Loucy (cell line): ENCODE results near the gene CTNNBL1.
"Not testable (repeated sequence)": the region's sequence is repeated elsewhere in the genome, so short reads cannot be mapped to it uniquely, and the experiment has no call there.

Experiments
- H2AFZ ChIP-seq: fragments of 200-600 bp; sonication (generic); 2 replicates; pipeline ENCODE4 v1.6.0; 2016; ENCODE audit warnings: antibody characterized with exemption, mild to moderate bottlenecking, low read length, moderate library complexity
- H3F3A ChIP-seq: fragments of 200-600 bp; 2 replicates; pipeline ENCODE4 v1.6.0; 2016; ENCODE audit warnings: antibody characterized with exemption, low read depth, mild to moderate bottlenecking
- H3K27me3 ChIP-seq: fragments of 200-600 bp; sonication (generic); 2 replicates; pipeline ENCODE4 v1.6.1; 2014; ENCODE audit warnings: low read length, mild to moderate bottlenecking; ENCODE audit not compliant: insufficient read depth, poor library complexity, severe bottlenecking
- H3K36me3 ChIP-seq: fragments of 200-600 bp; sonication (generic); 2 replicates; pipeline ENCODE4 v1.6.1; 2016; ENCODE audit warnings: low read length; ENCODE audit not compliant: insufficient read depth
- H3K4me1 ChIP-seq: fragments of 200-600 bp; sonication (generic); 2 replicates; pipeline ENCODE4 v1.5.1; 2014; ENCODE audit warnings: low read length, mild to moderate bottlenecking; ENCODE audit not compliant: insufficient read depth, poor library complexity, severe bottlenecking
- H3K4me2 ChIP-seq: fragments of 200-600 bp; sonication (generic); 2 replicates; pipeline ENCODE4 v1.6.0; 2014; ENCODE audit warnings: antibody characterized with exemption, low read length, low read depth, mild to moderate bottlenecking; ENCODE audit not compliant: poor library complexity, severe bottlenecking
- H3K4me3 ChIP-seq: fragments of 200-600 bp; sonication (generic); 2 replicates; pipeline ENCODE4 v1.5.1; 2014; ENCODE audit warnings: low read length, mild to moderate bottlenecking, mixed read lengths; ENCODE audit not compliant: poor library complexity, severe bottlenecking
- H3K79me2 ChIP-seq: fragments of 200-600 bp; sonication (generic); 2 replicates; pipeline ENCODE4 v1.6.1; 2014; ENCODE audit warnings: low read length; ENCODE audit not compliant: insufficient read depth
- H3K9ac ChIP-seq: fragments of 200-600 bp; sonication (generic); 2 replicates; pipeline ENCODE4 v1.6.0; 2014; ENCODE audit warnings: mild to moderate bottlenecking, low read depth, low read length, moderate library complexity; ENCODE audit not compliant: poor library complexity, severe bottlenecking
- H3K9me2 ChIP-seq: fragments of 200-600 bp; sonication (generic); replicated peaks from 2 replicates; pipeline ENCODE4 v1.6.1; 2016; ENCODE audit warnings: low read depth, low read length, mixed read lengths
- H3K9me3 ChIP-seq: fragments of 200-600 bp; sonication (generic); 2 replicates; pipeline ENCODE4 v1.6.1; 2014; ENCODE audit warnings: mild to moderate bottlenecking, antibody characterized with exemption, low read length, low read depth; ENCODE audit not compliant: insufficient read depth
- H4K20me1 ChIP-seq: fragments of 200-600 bp; sonication (generic); 2 replicates; pipeline ENCODE4 v1.6.0; 2014; ENCODE audit warnings: antibody characterized with exemption, low read length, mild to moderate bottlenecking; ENCODE audit not compliant: insufficient read depth, poor library complexity, severe bottlenecking
- CTCF ChIP-seq: fragments of 200-600 bp; sonication (generic); conservative IDR thresholded peaks from 2 replicates; pipeline ENCODE4 v1.5.1; 2014; ENCODE audit warnings: mild to moderate bottlenecking, antibody characterized with exemption, low read length
- EZH2phosphoT487 ChIP-seq: fragments of 200-600 bp; IDR thresholded peaks from 2 replicates; pipeline ENCODE4 v1.6.1; 2018; ENCODE audit warnings: antibody characterized with exemption, mild to moderate bottlenecking, moderate library complexity, borderline replicate concordance

CTNNBL1 gene

GRCh38 chr20:37699202-37699601 is 5.4 kb downstream of the CTNNBL1 start:
- no peak for TF ChIP-seq EZH2phosphoT487
- no peak for TF ChIP-seq CTCF
- peaks cover 51% of the 10 kb centered on the region for H3K4me1 ChIP-seq
- H3K9ac ChIP-seq: peak overlapping the region; percentile 3

GRCh38 chr20:37700301-37700700 is 6.5 kb downstream of the CTNNBL1 start:
- no peak overlapping the region for H3K4me3 ChIP-seq
- no peaks in the 10 kb centered on the region for H3K36me3 ChIP-seq
- H3K4me2 ChIP-seq: peak overlapping the region; percentile 37
- H3K9ac ChIP-seq: no peak overlapping the region
- H2AFZ ChIP-seq: no peak overlapping the region
- no peaks in the 10 kb centered on the region for H3K9me3 ChIP-seq
- H3K79me2 ChIP-seq: peaks cover 84% of the 10 kb centered on the region
- TF ChIP-seq CTCF (no peak), EZH2phosphoT487 (no peak)
- no peaks in the 10 kb centered on the region for H3K27me3 ChIP-seq
- H3K4me1 ChIP-seq: peaks cover 45% of the 10 kb centered on the region
- peaks cover 17% of the 10 kb centered on the region for H4K20me1 ChIP-seq
- H3K9me2 ChIP-seq: no peaks in the 10 kb centered on the region
- H3F3A ChIP-seq: no peaks in the 10 kb centered on the region

More at GRCh38 chr20:37699202-37699601, 5.4 kb downstream of the CTNNBL1 start:
- H3K9me2 ChIP-seq: no peaks in the 10 kb centered on the region
- H4K20me1 ChIP-seq: peaks cover 23% of the 10 kb centered on the region
- H3K4me3 ChIP-seq: peak overlapping the region; percentile 23
- H3K36me3 ChIP-seq: no peaks in the 10 kb centered on the region
- no peak overlapping the region for H2AFZ ChIP-seq
- peaks cover 84% of the 10 kb centered on the region for H3K79me2 ChIP-seq
- H3K9me3 ChIP-seq: no peaks in the 10 kb centered on the region
- H3K4me2 ChIP-seq: peak overlapping the region; percentile 37
- no peaks in the 10 kb centered on the region for H3F3A ChIP-seq
- H3K27me3 ChIP-seq: no peaks in the 10 kb centered on the region

- not testable (repeated sequence) for H3K9me3 ChIP-seq, H2AFZ ChIP-seq, H3K9ac ChIP-seq, H3F3A ChIP-seq, H3K4me3 ChIP-seq, H3K36me3 ChIP-seq, H3K4me2 ChIP-seq, H3K27me3 ChIP-seq, H3K9me2 ChIP-seq
- H4K20me1 ChIP-seq: peaks cover 14% of the 10 kb centered on the region
- peaks cover 36% of the 10 kb centered on the region for H3K4me1 ChIP-seq
- H3K79me2 ChIP-seq: peaks cover 88% of the 10 kb centered on the region
Observed at GRCh38 chr20:37701676-37702075, 7.8 kb downstream of the CTNNBL1 start.

- Histone ChIP-seq H3K36me3 (no peaks in the 10 kb centered on the region), H3K9me3 (no peaks in the 10 kb centered on the region), H3K9me2 (no peaks in the 10 kb centered on the region), H3K4me2 (peak overlapping the region; percentile 34), H3F3A (no peaks in the 10 kb centered on the region), H3K4me1 (peaks cover 32% of the 10 kb centered on the region), H3K4me3 (no peak overlapping the region), H3K9ac (no peak overlapping the region), H2AFZ (no peak overlapping the region), H3K27me3 (no peaks in the 10 kb centered on the region), H3K79me2 (peaks cover 89% of the 10 kb centered on the region), H4K20me1 (peaks cover 14% of the 10 kb centered on the region)
- TF ChIP-seq CTCF (no peak), EZH2phosphoT487 (no peak)
Observed at GRCh38 chr20:37702403-37703034, 8.7 kb downstream of the CTNNBL1 start.
